Stomach smooth muscle (tissue), 2 donors: ENCODE data around the gene TBC1D8.
"Not testable (repeated sequence)": the region's sequence is repeated elsewhere in the genome, so short reads cannot be mapped to it uniquely, and the experiment has no call there.

ENCODE experiments used
- H3K27ac ChIP-seq: one replicate; pipeline ENCODE4 v1.7.0; 2013; ENCODE audit warnings: mild to moderate bottlenecking, low read length, inconsistent platforms
- H3K27me3 ChIP-seq, 2 donors: one replicate each; pipeline ENCODE4 v1.7.0; 2013; ENCODE audit warnings: low read length in 2 of 2; ENCODE audit not compliant: insufficient read depth in 2 of 2, control insufficient read depth in 1 of 2
- H3K36me3 ChIP-seq, 2 donors: one replicate each; pipeline ENCODE4 v1.7.0; 2013; ENCODE audit warnings: low read length in 2 of 2; ENCODE audit not compliant: control insufficient read depth in 2 of 2, insufficient read depth in 2 of 2
- H3K4me1 ChIP-seq: one replicate; pipeline ENCODE4 v1.7.0; 2013; ENCODE audit warnings: low read length; ENCODE audit not compliant: control insufficient read depth, insufficient read depth
- H3K4me3 ChIP-seq, 2 donors: one replicate each; pipeline ENCODE4 v1.7.0; 2013; ENCODE audit warnings: low read length in 2 of 2
- H3K9ac ChIP-seq, 2 donors: one replicate each; pipeline ENCODE4 v1.7.0; 2013; ENCODE audit warnings: low read length in 2 of 2, mild to moderate bottlenecking in 1 of 2
- H3K9me3 ChIP-seq, 2 donors: one replicate each; pipeline ENCODE4 v1.7.0; 2013; ENCODE audit warnings: low read length in 2 of 2; ENCODE audit not compliant: control insufficient read depth in 2 of 2
- donor health status: healthy.
- donor health status: Pancreatic carcinoma.

Gene TBC1D8

GRCh38 chr2:101187131-101187530 is 35.9 kb upstream of the TBC1D8 start:
- no peak overlapping the region for H3K9ac ChIP-seq
- H3K27ac ChIP-seq = no peak overlapping the region
- H3K4me1 ChIP-seq = no peaks in the 10 kb centered on the region
- no peaks in the 10 kb centered on the region for H3K36me3 ChIP-seq
- H3K27me3 ChIP-seq = no peaks in the 10 kb centered on the region
- no peak overlapping the region for H3K4me3 ChIP-seq
- peaks cover 0 to 5% of the 10 kb centered on the region in 2 donors for H3K9me3 ChIP-seq

- H3K27me3 ChIP-seq = no peaks in the 10 kb centered on the region
- peaks cover 0 to 5% of the 10 kb centered on the region in 2 donors for H3K9me3 ChIP-seq
- H3K36me3 ChIP-seq = no peaks in the 10 kb centered on the region
- H3K9ac ChIP-seq = no peak overlapping the region
- no peaks in the 10 kb centered on the region for H3K4me1 ChIP-seq
- H3K4me3 ChIP-seq = no peak overlapping the region
- H3K27ac ChIP-seq = no peak overlapping the region
These were observed 34.5 kb upstream of the TBC1D8 start for GRCh38 chr2:101185656-101186055.

GRCh38 chr2:101185085-101185484 is 33.9 kb upstream of the TBC1D8 start:
- Histone ChIP-seq H3K27me3 (no peaks in the 10 kb centered on the region), H3K4me1 (no peaks in the 10 kb centered on the region), H3K36me3 (no peaks in the 10 kb centered on the region), H3K9me3 (peaks cover 0 to 5% of the 10 kb centered on the region in 2 donors), H3K27ac (no peak overlapping the region), H3K4me3 (no peak overlapping the region), H3K9ac (no peak overlapping the region)

GRCh38 chr2:101179982-101180381 is 28.8 kb upstream of the TBC1D8 start:
- Histone ChIP-seq H3K4me1 (no peaks in the 10 kb centered on the region), H3K36me3 (no peaks in the 10 kb centered on the region), H3K27me3 (no peaks in the 10 kb centered on the region), H3K9me3 (no peaks in the 10 kb centered on the region), H3K4me3 (no peak overlapping the region), H3K9ac (no peak overlapping the region), H3K27ac (no peak overlapping the region)

GRCh38 chr2:101176803-101177202 is 25.6 kb upstream of the TBC1D8 start:
- Histone ChIP-seq H3K4me1 (no peaks in the 10 kb centered on the region), H3K4me3 (no peak overlapping the region), H3K9ac (no peak overlapping the region), H3K27me3 (no peaks in the 10 kb centered on the region), H3K9me3 (no peaks in the 10 kb centered on the region), H3K27ac (no peak overlapping the region), H3K36me3 (no peaks in the 10 kb centered on the region)

- H3K27ac ChIP-seq = no peak overlapping the region
- no peak overlapping the region for H3K4me3 ChIP-seq
- H3K4me1 ChIP-seq = no peaks in the 10 kb centered on the region
- H3K9ac ChIP-seq = no peak overlapping the region
- H3K9me3 ChIP-seq = no peaks in the 10 kb centered on the region
- H3K36me3 ChIP-seq = no peaks in the 10 kb centered on the region
- H3K27me3 ChIP-seq = no peaks in the 10 kb centered on the region
These were observed 24.8 kb upstream of the TBC1D8 start for GRCh38 chr2:101175991-101176390.

- no peak overlapping the region for H3K27ac ChIP-seq
- no peaks in the 10 kb centered on the region for H3K4me1 ChIP-seq
- H3K9ac ChIP-seq = no peak overlapping the region
- no peaks in the 10 kb centered on the region for H3K36me3 ChIP-seq
- H3K27me3 ChIP-seq = no peaks in the 10 kb centered on the region
- no peak overlapping the region for H3K4me3 ChIP-seq
- no peaks in the 10 kb centered on the region for H3K9me3 ChIP-seq
These were observed 22.6 kb upstream of the TBC1D8 start for GRCh38 chr2:101173707-101174295.

- not testable (repeated sequence) for H3K27me3 ChIP-seq, H3K36me3 ChIP-seq, H3K9me3 ChIP-seq, H3K4me3 ChIP-seq, H3K9ac ChIP-seq, H3K27ac ChIP-seq, H3K4me1 ChIP-seq
These were observed 18.6 kb upstream of the TBC1D8 start for GRCh38 chr2:101169822-101170221.

- H3K9ac ChIP-seq = no peak overlapping the region
- no peak overlapping the region for H3K27ac ChIP-seq
- no peaks in the 10 kb centered on the region for H3K4me1 ChIP-seq
- H3K27me3 ChIP-seq = no peaks in the 10 kb centered on the region
- peaks cover 5 to 6% of the 10 kb centered on the region in 2 donors for H3K9me3 ChIP-seq
- no peaks in the 10 kb centered on the region for H3K36me3 ChIP-seq
- no peak overlapping the region for H3K4me3 ChIP-seq
These were observed 17.5 kb upstream of the TBC1D8 start for GRCh38 chr2:101168706-101169105.

- not testable (repeated sequence) for H3K27ac ChIP-seq, H3K27me3 ChIP-seq, H3K9ac ChIP-seq, H3K36me3 ChIP-seq, H3K4me3 ChIP-seq, H3K9me3 ChIP-seq, H3K4me1 ChIP-seq
These were observed 16.4 kb upstream of the TBC1D8 start for GRCh38 chr2:101167532-101167931.

- H3K9ac ChIP-seq = no peak overlapping the region
- peaks cover 5 to 6% of the 10 kb centered on the region in 2 donors for H3K9me3 ChIP-seq
- H3K4me3 ChIP-seq = no peak overlapping the region
- no peak overlapping the region for H3K27ac ChIP-seq
- no peaks in the 10 kb centered on the region for H3K27me3 ChIP-seq
- H3K4me1 ChIP-seq = no peaks in the 10 kb centered on the region
- H3K36me3 ChIP-seq = no peaks in the 10 kb centered on the region
These were observed 12.8 kb upstream of the TBC1D8 start for GRCh38 chr2:101164021-101164420.
